GM12873 (cell line): ENCODE results near the gene PPP1R14C.

Source experiments
- TF ChIP-seq, protein P1 (sequence below): IDR thresholded peaks from 2 replicates; pipeline ENCODE4 v1.5.1; 2012; ENCODE audit warnings: low read depth, mild to moderate bottlenecking, moderate library complexity, low read length, control low read depth; ENCODE audit not compliant: insufficient read depth; ENCODE audit errors: missing control alignments

PPP1R14C gene

GRCh38 chr6:150157081-150157480 is 14.2 kb downstream of the PPP1R14C start:
- TF ChIP-seq, protein P1, sequence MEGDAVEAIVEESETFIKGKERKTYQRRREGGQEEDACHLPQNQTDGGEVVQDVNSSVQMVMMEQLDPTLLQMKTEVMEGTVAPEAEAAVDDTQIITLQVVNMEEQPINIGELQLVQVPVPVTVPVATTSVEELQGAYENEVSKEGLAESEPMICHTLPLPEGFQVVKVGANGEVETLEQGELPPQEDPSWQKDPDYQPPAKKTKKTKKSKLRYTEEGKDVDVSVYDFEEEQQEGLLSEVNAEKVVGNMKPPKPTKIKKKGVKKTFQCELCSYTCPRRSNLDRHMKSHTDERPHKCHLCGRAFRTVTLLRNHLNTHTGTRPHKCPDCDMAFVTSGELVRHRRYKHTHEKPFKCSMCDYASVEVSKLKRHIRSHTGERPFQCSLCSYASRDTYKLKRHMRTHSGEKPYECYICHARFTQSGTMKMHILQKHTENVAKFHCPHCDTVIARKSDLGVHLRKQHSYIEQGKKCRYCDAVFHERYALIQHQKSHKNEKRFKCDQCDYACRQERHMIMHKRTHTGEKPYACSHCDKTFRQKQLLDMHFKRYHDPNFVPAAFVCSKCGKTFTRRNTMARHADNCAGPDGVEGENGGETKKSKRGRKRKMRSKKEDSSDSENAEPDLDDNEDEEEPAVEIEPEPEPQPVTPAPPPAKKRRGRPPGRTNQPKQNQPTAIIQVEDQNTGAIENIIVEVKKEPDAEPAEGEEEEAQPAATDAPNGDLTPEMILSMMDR = no peak

DNA sequence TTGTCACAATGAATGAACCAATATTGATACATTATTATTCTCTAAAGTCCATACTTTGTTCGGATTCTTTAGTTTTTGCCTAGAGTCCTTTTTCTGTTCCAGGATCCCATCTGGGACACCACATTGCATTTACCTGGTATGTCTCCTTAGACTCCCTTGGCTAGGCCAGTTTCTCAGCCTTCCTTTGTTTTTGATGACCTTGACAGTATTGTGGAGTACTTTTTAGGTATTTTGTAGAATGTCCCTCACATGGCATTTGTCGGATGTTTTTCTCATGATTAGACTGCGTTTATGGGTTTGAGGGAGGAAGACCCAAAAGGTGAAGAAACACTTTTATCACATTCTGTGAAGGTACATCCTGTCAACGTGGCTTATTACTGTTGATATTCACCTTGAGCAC is 16.9 kb downstream of the PPP1R14C start:
- TF ChIP-seq, protein P1 = no peak

DNA sequence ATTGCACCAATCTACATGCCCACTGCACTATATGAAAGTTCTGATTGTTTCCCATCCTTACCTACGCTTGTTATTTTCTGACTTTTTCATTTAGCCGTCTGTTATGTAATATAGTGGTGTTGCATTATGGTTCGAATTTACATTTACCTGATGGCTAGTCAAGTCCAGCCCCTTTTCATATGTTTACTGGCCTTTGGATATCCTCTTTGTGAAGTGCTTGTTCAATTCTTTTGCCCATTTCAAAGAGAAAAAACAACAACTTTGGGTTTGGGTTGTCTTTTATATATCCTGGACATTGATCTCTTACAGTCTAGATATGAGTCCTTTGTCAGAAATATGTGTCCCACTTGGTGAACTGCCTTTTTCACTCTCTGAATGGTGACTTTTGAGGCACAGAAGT is 21.1 kb downstream of the PPP1R14C start:
- TF ChIP-seq, protein P1 = no peak

- TF ChIP-seq, protein P1 = no peak
These were observed 22.3 kb downstream of the PPP1R14C start for GRCh38 chr6:150165020-150165702.

- TF ChIP-seq, protein P1 = no peak
These were observed 24.6 kb downstream of the PPP1R14C start for GRCh38 chr6:150167479-150167873.

GRCh38 chr6:150169181-150169580 is 26.3 kb downstream of the PPP1R14C start:
- TF ChIP-seq, protein P1 = no peak

DNA sequence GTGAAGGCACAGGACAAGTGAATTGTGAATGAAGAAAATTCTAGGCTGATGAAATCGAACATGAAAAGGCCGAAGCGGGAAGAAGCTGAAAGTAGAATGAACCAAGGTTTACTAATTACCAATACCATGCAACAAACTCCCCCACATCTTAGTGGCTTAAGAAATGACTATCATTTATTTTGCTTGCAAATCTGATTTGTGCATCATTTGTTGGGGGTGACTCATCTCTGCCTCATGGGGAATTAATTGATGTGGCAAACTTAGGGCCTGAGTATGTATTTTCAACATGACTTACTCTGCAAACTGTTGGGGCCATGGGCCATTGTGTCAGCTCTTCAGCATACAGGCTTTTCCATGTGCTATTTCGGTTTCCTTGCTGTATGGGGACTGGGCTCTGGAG is 26.8 kb downstream of the PPP1R14C start:
- TF ChIP-seq, protein P1 = no peak
